ENCODE measurements around the gene FRYL. TPM values are rescaled to one million over a fixed set of nuclear protein-coding genes. Genes with fewer than 3 reads are reported as not detected.

FRYL gene
- total and polyA plus RNA-seq, 2 of the 8 experiments (the other 6 are each of a cell fraction or from before 2014, with no cell fraction given) = 8.0 to 36.5 TPM

GRCh38 chr4:48484494-48485168 is 295.4 kb downstream of the FRYL start:
- Histone ChIP-seq H3K14ac (ENCODE audit: insufficient read length) (no peak overlapping the region), H3K18ac (ENCODE audit: extremely low read depth, low read length) (no peak overlapping the region), H4K5ac (ENCODE audit: insufficient read length, low read depth, low read length) (no peak overlapping the region), H3K23me2 (ENCODE audit: low read depth, low read length) (peaks cover 9% of the 10 kb centered on the region; the same call in 1 of the 2 replicates), H2BK20ac (ENCODE audit: low read length) (no peak overlapping the region), H3K56ac (replicated peaks; ENCODE audit: insufficient read length, low read depth, low read length) (no peak overlapping the region), H3K4me3 (ENCODE audit: extremely low read depth in 1 of 4, insufficient read depth in 2 of 4, low read depth in 3 of 4, low read length in 4 of 4) (peak overlapping the region; percentile 20 to 59 (median 42); a peak in 5 of 8 replicates), H4K8ac (ENCODE audit: extremely low read depth, insufficient read depth, low read length) (no peak overlapping the region), H3K27me3 (replicated peaks in 1 of 4; ENCODE audit: control insufficient read depth in 3 of 4, extremely low read depth in 1 of 4, insufficient read depth in 3 of 4, low read length in 3 of 4) (peaks cover 19 to 56% (median 45%) of the 10 kb centered on the region in 4 experiments), H3K9ac (replicated peaks in 1 of 4; ENCODE audit: extremely low read depth in 1 of 4, low read depth in 3 of 4, low read length in 3 of 4) (no peak overlapping the region), H3K23ac (ENCODE audit: insufficient read length) (no peak overlapping the region), H4K20me1 (replicated peaks in 1 of 2; ENCODE audit: control insufficient read depth in 1 of 2, insufficient read depth in 2 of 2, low read length in 2 of 2) (no peaks in the 10 kb centered on the region), H3K79me2 (ENCODE audit: control insufficient read depth in 1 of 2, insufficient read depth in 2 of 2, low read length in 2 of 2) (no peaks in the 10 kb centered on the region), H3K36me3 (ENCODE audit: control insufficient read depth in 2 of 4, insufficient read depth in 4 of 4, low read length in 3 of 4) (peaks cover 0 to 5% (median 0%) of the 10 kb centered on the region in 4 experiments; a peak in 1 of 8 replicates), H3K4me2 (ENCODE audit: insufficient read depth in 1 of 2, low read depth in 2 of 2, low read length in 2 of 2) (peak overlapping the region; percentile 70 to 74), H3K79me1 (ENCODE audit: low read depth, low read length) (no peaks in the 10 kb centered on the region), H2AFZ (ENCODE audit: low read length) (0 out of 2 replicates have a peak overlapping the region, but pooled peaks have one; percentile 44), H2BK5ac (ENCODE audit: low read depth, low read length) (peak overlapping the region; percentile 18; the same call in 1 of the 2 replicates), H2BK15ac (ENCODE audit: low read length) (no peak overlapping the region; the same call in 1 of the 2 replicates), H3K4me1 (replicated peaks in 1 of 4; ENCODE audit: control insufficient read depth in 3 of 4, insufficient read depth in 4 of 4, low read length in 3 of 4) (peaks cover 4 to 13% (median 6%) of the 10 kb centered on the region in 4 experiments; a peak in 6 of 7 replicates), H3K4ac (replicated peaks; ENCODE audit: insufficient read length, low read depth, low read length) (no peak overlapping the region), H3K9me3 (ENCODE audit: insufficient read depth in 2 of 2, low read depth in 1 of 2, low read length in 1 of 2) (no peaks in the 10 kb centered on the region), H3K27ac (ENCODE audit: low read depth, low read length) (no peak overlapping the region), H2BK120ac (replicated peaks; ENCODE audit: low read depth, low read length) (no peak overlapping the region), H4K91ac (replicated peaks; ENCODE audit: insufficient read length, low read length) (no peak overlapping the region), H2AK5ac (ENCODE audit: low read depth, low read length) (no peak overlapping the region), H2BK12ac (ENCODE audit: low read depth, low read length) (peak overlapping the region; percentile 35; the same call in 1 of the 2 replicates)
- WGBS, 2 experiments (ENCODE audit: extremely low coverage in 1 of 2, insufficient coverage in 1 of 2, insufficient read length in 1 of 2, insufficient replicate concordance in 2 of 2, low coverage in 1 of 2, low lambda C conversion rate in 2 of 2, missing lambda C conversion rate in 1 of 2) = 59% methylated on average over 21 of the region's 22 CpGs; no CpG with 5 or more reads in 1 of the 2 experiments
- ChIA-PET POLR2A (ENCODE audit: partially characterized antibody) (interaction anchor here (0.9 to 2.2 kb wide), 5 partner anchors 9 to 357 kb away, joined by 3 to 10 read pairs (median 4); partner anchors contain the start of gene SLAIN2), CTCF (ENCODE audit: partially characterized antibody) (interaction anchor here (0.7 to 1.5 kb wide), 4 partner anchors 9 to 160 kb away, joined by 3 to 5 read pairs (median 3); no protein-coding TSS in a partner anchor)
- peak in 1 of 2 experiments; percentile 54 for DNase-seq (ENCODE audit: low read depth in 1 of 2, low spot score in 2 of 2)
- FAIRE-seq = no peak
- TF ChIP-seq SP2 (IDR thresholded peaks at IDR 0.05; ENCODE audit: low read length) (no peak), RBBP5 (IDR thresholded peaks at IDR 0.05; ENCODE audit: borderline replicate concordance, low read depth, low read length) (no peak), GABPA (IDR thresholded peaks at IDR 0.05; ENCODE audit: borderline replicate concordance, insufficient read depth, low read length) (no peak), POU5F1 (IDR thresholded peaks at IDR 0.05; ENCODE audit: low read depth, low read length) (no peak), SIN3A (conservative IDR thresholded peaks at IDR 0.05 in 1 of 2, IDR thresholded peaks at IDR 0.05 in 1 of 2; ENCODE audit: low read depth in 1 of 2, low read length in 2 of 2) (no peak), TAF7 (optimal IDR thresholded peaks at IDR 0.05; ENCODE audit: borderline replicate concordance, low read depth, low read length) (no peak), CREB1 (IDR thresholded peaks at IDR 0.05) (no peak), ATF3 (IDR thresholded peaks at IDR 0.05; ENCODE audit: insufficient read depth, low read depth, low read length) (no peak)

Measured in H1 (cell line).